DOHH2 (cell line): ENCODE results near the gene CABP4.

Source experiments
- H3F3A ChIP-seq: fragments of 200-600 bp; sonication (generic), shearing (Covaris generic); 2 replicates; pipeline ENCODE4 v1.6.0; 2016; ENCODE audit warnings: antibody characterized with exemption, mild to moderate bottlenecking; ENCODE audit not compliant: control insufficient read depth, insufficient read depth
- H3K27ac ChIP-seq: fragments of 200-600 bp; sonication (generic); 2 replicates; pipeline ENCODE4 v1.5.1; 2014; ENCODE audit warnings: low read depth, mild to moderate bottlenecking, low read length, moderate library complexity
- H3K27me3 ChIP-seq: fragments of 200-600 bp; sonication (generic); 2 replicates; pipeline ENCODE4 v1.6.1; 2014; ENCODE audit warnings: mild to moderate bottlenecking, low read length, mixed read lengths; ENCODE audit not compliant: control insufficient read depth
- H3K36me3 ChIP-seq: fragments of 200-600 bp; sonication (generic); 2 replicates; pipeline ENCODE4 v1.6.1; 2014; ENCODE audit warnings: mild to moderate bottlenecking, low read length, moderate library complexity, mixed read lengths; ENCODE audit not compliant: control insufficient read depth
- H3K4me1 ChIP-seq: fragments of 200-600 bp; sonication (generic); 2 replicates; pipeline ENCODE4 v1.6.1; 2014; ENCODE audit warnings: mild to moderate bottlenecking, low read length, mixed read lengths; ENCODE audit not compliant: control insufficient read depth
- H3K4me2 ChIP-seq: fragments of 200-600 bp; sonication (generic); 2 replicates; pipeline ENCODE4 v1.6.0; 2014; ENCODE audit warnings: mild to moderate bottlenecking, low read length, moderate library complexity
- H3K4me3 ChIP-seq: fragments of 200-600 bp; sonication (generic); 2 replicates; pipeline ENCODE4 v1.5.1; 2014; ENCODE audit warnings: mild to moderate bottlenecking, low read length, mixed read lengths
- H3K79me2 ChIP-seq: fragments of 200-600 bp; sonication (generic); 2 replicates; pipeline ENCODE4 v1.6.1; 2014; ENCODE audit warnings: mild to moderate bottlenecking, low read length, mixed read lengths; ENCODE audit not compliant: control insufficient read depth
- H3K9me2 ChIP-seq: fragments of 200-600 bp; sonication (generic); replicated peaks from 2 replicates; pipeline ENCODE4 v1.6.1; 2014; ENCODE audit warnings: mild to moderate bottlenecking, low read length, mixed read lengths; ENCODE audit not compliant: control insufficient read depth
- H3K9me3 ChIP-seq: fragments of 200-600 bp; sonication (generic); 2 replicates; pipeline ENCODE4 v1.6.1; 2014; ENCODE audit warnings: antibody characterized with exemption, low read length, mixed read lengths; ENCODE audit not compliant: control insufficient read depth, insufficient read depth
- H4K20me1 ChIP-seq: fragments of 200-600 bp; sonication (generic); 2 replicates; pipeline ENCODE4 v1.6.0; 2014; ENCODE audit warnings: low read depth, mild to moderate bottlenecking, antibody characterized with exemption, low read length, moderate library complexity; ENCODE audit not compliant: control insufficient read depth, insufficient read depth
- CTCF ChIP-seq: fragments of 200-600 bp; sonication (generic); IDR thresholded peaks from one replicate; pipeline ENCODE4 v1.5.1; 2014; ENCODE audit warnings: antibody characterized with exemption, mild to moderate bottlenecking, low read depth, low read length; ENCODE audit not compliant: poor library complexity, severe bottlenecking
- EZH2phosphoT487 ChIP-seq: fragments of 200-600 bp; sonication (generic); IDR thresholded peaks from 2 replicates; pipeline ENCODE4 v1.6.1; 2017; ENCODE audit warnings: borderline replicate concordance, mild to moderate bottlenecking, antibody characterized with exemption, low read length, moderate library complexity, mixed read lengths

CABP4 gene

GRCh38 chr11:67417425-67417824 is 37.7 kb upstream of the CABP4 start:
- peak overlapping the region; percentile 31 for H3K4me2 ChIP-seq
- no peak overlapping the region for H3K27ac ChIP-seq
- peaks cover 3% of the 10 kb centered on the region; the same call in 1 of the 2 replicates for H3F3A ChIP-seq
- H3K9me2 ChIP-seq = no peaks in the 10 kb centered on the region
- H3K27me3 ChIP-seq = peaks cover 6% of the 10 kb centered on the region
- H3K9me3 ChIP-seq = no peaks in the 10 kb centered on the region
- TF ChIP-seq EZH2phosphoT487 (no peak), CTCF (no peak)
- H3K79me2 ChIP-seq = no peaks in the 10 kb centered on the region
- H3K4me3 ChIP-seq = no peak overlapping the region
- no peaks in the 10 kb centered on the region for H4K20me1 ChIP-seq
- H3K36me3 ChIP-seq = no peaks in the 10 kb centered on the region
- H3K4me1 ChIP-seq = peaks cover 68% of the 10 kb centered on the region

- Histone ChIP-seq H3K27me3 (peaks cover 6% of the 10 kb centered on the region), H3F3A (peaks cover 3% of the 10 kb centered on the region; the same call in 1 of the 2 replicates), H3K4me3 (peak overlapping the region; percentile 18; the same call in 1 of the 2 replicates), H3K36me3 (no peaks in the 10 kb centered on the region), H3K9me2 (no peaks in the 10 kb centered on the region), H3K4me2 (peak overlapping the region; percentile 73), H3K9me3 (no peaks in the 10 kb centered on the region), H3K79me2 (no peaks in the 10 kb centered on the region), H3K27ac (no peak overlapping the region), H4K20me1 (no peaks in the 10 kb centered on the region), H3K4me1 (peaks cover 58% of the 10 kb centered on the region)
- no peak for TF ChIP-seq EZH2phosphoT487
- TF ChIP-seq CTCF = no peak
These were observed 36.5 kb upstream of the CABP4 start for GRCh38 chr11:67418476-67419281.

GRCh38 chr11:67419325-67420049 is 35.7 kb upstream of the CABP4 start:
- peaks cover 58% of the 10 kb centered on the region for H3K4me1 ChIP-seq
- H3K27me3 ChIP-seq = peaks cover 6% of the 10 kb centered on the region
- no peaks in the 10 kb centered on the region for H3K36me3 ChIP-seq
- H3K4me2 ChIP-seq = peak overlapping the region; percentile 73
- TF ChIP-seq CTCF = no peak
- no peak for TF ChIP-seq EZH2phosphoT487
- H3K4me3 ChIP-seq = peak overlapping the region; percentile 18; the same call in 1 of the 2 replicates
- no peaks in the 10 kb centered on the region for H4K20me1 ChIP-seq
- H3F3A ChIP-seq = peaks cover 3% of the 10 kb centered on the region; the same call in 1 of the 2 replicates
- no peaks in the 10 kb centered on the region for H3K79me2 ChIP-seq
- no peaks in the 10 kb centered on the region for H3K9me3 ChIP-seq
- H3K9me2 ChIP-seq = no peaks in the 10 kb centered on the region
- H3K27ac ChIP-seq = no peak overlapping the region
